ENCODE measurements around the gene PSAP.

PSAP gene

DNA sequence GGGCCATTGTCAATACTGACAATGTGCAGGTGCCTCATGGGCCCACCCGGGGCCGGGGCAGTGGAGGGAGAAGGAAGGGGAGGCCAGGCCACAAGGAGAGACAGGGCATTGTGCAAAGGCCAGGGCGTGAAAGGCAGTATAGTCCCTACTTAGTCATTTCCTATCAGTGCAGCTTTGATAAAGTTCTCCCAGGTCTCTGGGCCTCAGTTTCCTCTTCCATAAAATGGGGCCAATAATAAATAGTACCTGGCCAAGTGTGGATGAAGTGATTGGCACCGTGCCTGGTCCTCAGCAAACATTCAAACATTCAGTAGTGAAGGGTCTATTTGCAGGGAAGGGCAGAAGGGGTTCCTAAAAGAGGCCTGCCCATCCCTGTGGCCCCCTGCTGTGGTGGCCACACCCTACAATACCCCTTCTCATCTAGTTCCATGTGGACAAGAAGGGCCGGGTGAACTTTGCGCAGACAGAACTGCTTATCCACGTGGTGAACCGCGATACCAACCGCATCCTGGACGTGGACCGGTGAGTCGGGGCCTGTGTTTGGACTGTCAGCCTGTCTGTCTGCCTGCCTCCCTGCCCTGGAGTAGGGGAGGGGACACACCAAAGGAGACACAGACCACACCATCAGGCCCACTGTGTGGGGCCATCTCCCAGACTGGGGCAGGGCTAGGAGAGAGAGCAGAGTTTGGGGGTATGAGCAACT lies 40.9 kb downstream of the PSAP start:
- DNase-seq (ENCODE audit: low read depth, low spot score), result no peak

GRCh38 chr10:71809628-71810027 lies 41.4 kb downstream of the PSAP start:
- no peak for DNase-seq (ENCODE audit: low read depth, low spot score)

GRCh38 chr10:71807557-71808510 lies 43.2 kb downstream of the PSAP start:
- no peak for DNase-seq (ENCODE audit: low read depth, low spot score)

DNA sequence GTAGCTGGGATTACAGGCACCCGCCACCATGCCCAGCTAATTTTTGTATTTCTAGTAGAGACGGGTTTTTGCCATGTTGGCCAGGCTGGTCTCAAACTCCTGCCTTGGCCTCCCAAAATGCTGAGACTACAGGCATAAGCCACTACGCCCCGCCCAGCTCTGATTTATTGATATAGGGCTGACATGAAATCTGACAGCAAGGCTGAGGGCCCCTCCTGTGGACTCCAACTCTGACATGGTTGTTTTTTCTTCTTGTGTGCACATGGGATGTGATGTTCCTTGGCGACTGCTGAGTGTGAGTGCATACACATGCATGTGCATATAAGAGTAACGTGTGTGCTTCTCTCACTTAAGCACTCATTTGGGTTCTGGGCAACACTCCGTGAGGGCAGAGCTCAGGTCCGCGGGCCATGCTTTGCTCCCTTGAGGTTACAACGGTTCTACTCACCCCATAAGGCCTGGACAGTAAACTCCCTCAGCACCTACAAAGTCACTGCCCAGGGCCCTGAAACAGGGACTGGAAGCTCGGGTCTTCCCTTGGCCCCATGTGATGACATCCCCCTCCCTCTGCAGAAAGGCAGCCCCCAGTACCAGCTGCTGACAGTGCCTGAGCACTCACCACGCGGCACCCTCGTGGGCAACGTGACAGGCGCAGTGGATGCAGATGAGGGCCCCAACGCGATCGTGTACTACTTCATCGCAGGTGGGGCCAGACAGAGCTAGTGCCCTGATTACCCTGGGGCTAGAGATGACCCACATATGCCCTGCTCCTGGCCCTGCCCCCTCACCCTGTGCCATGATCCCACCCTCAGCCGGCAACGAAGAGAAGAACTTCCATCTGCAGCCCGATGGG lies 44.1 kb downstream of the PSAP start:
- DNase-seq (ENCODE audit: low read depth, low spot score), result no peak

GRCh38 chr10:71805776-71806703 lies 45.0 kb downstream of the PSAP start:
- no peak for DNase-seq (ENCODE audit: low read depth, low spot score)

DNA sequence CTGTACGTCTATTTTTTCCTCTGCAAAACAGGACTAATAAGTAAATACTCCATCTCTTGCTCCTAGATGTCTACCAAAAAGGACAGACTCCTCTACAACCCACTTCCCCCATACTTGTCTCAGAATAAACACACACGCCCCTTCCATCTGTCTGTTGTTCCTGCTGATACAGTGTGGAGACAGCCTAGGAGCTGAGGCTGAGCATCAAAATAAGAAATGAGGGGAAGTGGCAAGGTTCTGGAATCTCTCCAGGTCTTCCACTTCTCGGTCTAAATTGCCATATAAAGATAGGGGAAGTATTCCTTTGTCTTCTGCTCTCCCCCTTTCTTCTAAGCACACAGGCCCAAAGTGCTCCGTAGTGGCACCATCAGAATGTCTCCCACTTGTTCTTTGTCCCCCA lies 47.0 kb downstream of the PSAP start:
- no peak for DNase-seq (ENCODE audit: low read depth, low spot score)

GRCh38 chr10:71802715-71803488 lies 48.1 kb downstream of the PSAP start:
- DNase-seq (ENCODE audit: low read depth, low spot score), result no peak

DNA sequence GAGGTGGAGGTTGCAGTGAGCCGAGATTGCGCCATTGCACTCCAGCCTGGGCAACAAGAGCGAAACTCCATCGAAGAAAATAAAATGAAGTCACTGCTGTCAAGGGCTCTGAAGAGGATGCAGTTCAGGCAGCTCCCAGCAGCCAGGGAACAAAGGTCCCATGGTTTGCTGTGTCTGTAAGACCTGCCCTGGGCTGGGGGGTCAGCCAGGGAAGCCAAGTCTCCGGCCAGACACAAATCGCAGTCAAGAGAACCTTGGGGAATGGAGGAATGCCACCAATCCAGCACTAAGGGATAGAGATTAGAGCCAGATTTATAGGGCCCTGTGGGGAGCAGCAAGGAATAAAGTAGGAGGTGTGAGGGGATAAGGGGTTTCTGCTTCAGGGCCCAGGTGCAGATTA lies 48.8 kb downstream of the PSAP start:
- DNase-seq (ENCODE audit: low read depth, low spot score), result no peak

DNA sequence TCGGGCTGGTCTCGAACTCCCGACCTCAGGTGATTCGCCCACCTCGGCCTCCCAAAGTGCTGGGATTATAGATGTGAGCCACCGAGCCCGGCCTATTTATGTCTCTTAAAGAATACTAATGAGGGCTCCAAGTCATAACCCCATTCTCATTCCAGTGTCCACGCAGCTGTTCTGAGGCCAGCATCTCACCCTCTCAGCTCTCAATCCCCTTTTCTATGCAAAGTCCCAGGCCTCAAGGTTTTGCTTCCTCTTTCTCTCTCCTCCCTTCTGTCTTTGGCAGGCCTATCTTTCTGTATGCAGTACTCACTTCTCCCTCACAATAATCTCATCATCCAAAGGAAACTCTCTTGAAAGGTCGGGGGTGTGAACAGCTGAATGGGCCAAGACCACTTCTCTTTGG lies 49.7 kb downstream of the PSAP start:
- no peak for DNase-seq (ENCODE audit: low read depth, low spot score)

- DNase-seq (ENCODE audit: low read depth, low spot score), result no peak
These were observed 51.2 kb downstream of the PSAP start for GRCh38 chr10:71799608-71800453.

GRCh38 chr10:71799112-71799511 lies 51.9 kb downstream of the PSAP start:
- DNase-seq (ENCODE audit: low read depth, low spot score), result no peak

GRCh38 chr10:71798308-71798624 lies 52.8 kb downstream of the PSAP start:
- DNase-seq (ENCODE audit: low read depth, low spot score), result no peak

GRCh38 chr10:71797533-71798307 lies 53.3 kb downstream of the PSAP start:
- DNase-seq (ENCODE audit: low read depth, low spot score), result no peak

GRCh38 chr10:71796749-71797405 lies 54.2 kb downstream of the PSAP start:
- no peak for DNase-seq (ENCODE audit: low read depth, low spot score)

DNA sequence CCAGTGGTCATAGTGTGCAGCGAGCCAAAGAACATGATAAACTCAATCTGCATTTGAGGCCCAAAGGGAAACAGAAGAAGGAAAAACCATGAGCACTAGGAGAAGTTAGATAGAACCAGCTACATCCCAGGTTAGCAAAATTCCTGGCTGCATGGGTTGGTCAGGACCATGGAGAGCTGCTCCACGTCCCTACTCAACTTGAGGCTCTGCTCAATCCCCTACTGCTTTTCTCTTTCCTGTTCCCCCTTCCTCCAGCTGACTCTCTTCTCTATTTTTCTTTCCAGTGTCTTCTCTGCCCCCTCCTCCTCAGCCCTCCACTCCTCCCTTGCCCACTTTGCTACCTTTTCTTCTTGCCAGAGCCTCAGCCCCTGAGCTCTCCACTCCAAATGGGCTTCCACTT lies 55.8 kb downstream of the PSAP start:
- DNase-seq (ENCODE audit: low read depth, low spot score), result no peak

GRCh38 chr10:71790749-71791440 lies 60.2 kb downstream of the PSAP start:
- DNase-seq (ENCODE audit: low read depth, low spot score), result no peak

GRCh38 chr10:71789871-71790270 lies 61.2 kb downstream of the PSAP start:
- DNase-seq (ENCODE audit: low read depth, low spot score), result no peak

All from smooth muscle cell of the brain vasculature (primary cell).